ENCODE data around the gene TERB1. TPM values are rescaled to one million over a fixed set of nuclear protein-coding genes. Genes with fewer than 3 reads are reported as not detected.

The TERB1 gene
- total RNA-seq, 1 donor from 2014 or later = 0.34 TPM

DNA sequence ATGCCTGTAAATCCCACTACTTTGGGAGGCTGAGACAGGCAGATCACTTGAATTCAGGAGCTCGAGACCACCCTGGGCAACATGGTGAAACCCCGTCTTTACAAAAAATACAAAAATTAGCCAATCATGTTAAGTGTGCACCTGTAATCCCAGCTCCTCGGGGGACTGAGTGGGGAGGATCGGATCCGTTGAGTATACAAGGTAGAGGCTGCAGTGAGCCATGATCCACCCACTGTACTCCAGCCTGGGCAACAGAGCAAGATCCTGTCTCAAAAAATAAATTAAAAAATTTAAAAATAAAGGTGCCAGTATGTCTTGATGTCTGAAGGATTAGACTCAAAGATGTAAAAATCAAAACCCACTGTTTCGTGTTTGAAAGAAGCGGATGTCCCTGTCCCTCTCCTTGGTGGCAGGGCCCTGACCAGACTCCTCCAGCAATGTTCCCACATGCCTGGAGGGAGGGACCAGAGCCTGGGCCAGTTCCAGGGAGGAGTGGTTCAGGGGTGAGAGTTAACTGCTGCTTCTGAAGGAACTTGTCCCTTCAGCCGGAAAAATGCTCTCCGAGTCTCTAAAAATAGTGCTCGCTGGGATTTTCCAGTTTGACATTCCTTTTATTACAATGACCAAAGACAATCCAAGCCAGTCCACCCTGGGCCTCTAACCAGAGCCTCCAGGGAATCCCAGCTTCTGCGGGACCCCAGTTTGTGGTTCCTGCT lies 95.4 kb downstream of the TERB1 start:
- Mint-ChIP-seq H3K36me3 (ENCODE audit: low read depth) (no peaks in the 10 kb centered on the region), H3K4me3 (ENCODE audit: low read depth) (no peak overlapping the region), H3K9me3 (no peaks in the 10 kb centered on the region), H3K27me3 (ENCODE audit: low read depth) (peaks cover 13% of the 10 kb centered on the region), H3K27ac (no peak overlapping the region), H3K4me1 (ENCODE audit: low read depth) (peaks cover under 1% of the 10 kb centered on the region)
- intact Hi-C loops (cut with micrococcal nuclease) = no loop called here
- no peak for DNase-seq (ENCODE audit: low spot score)

Other genes with a start within 250 kb of the TERB1 start
- 102 and 110 TPM in 2 replicates for gene CKLF, start 249.0 kb downstream of the TERB1 start, total RNA-seq
- gene CMTM1, start 235.1 kb downstream of the TERB1 start, total RNA-seq = 9.1 and 10.7 TPM in 2 replicates
- 0.30 and 0.53 TPM in 2 replicates for gene CMTM2, start 222.1 kb downstream of the TERB1 start, total RNA-seq
- 90.6 and 96.4 TPM in 2 replicates for gene CMTM3, start 196.9 kb downstream of the TERB1 start, total RNA-seq
- 3.8 and 4.0 TPM in 2 replicates for gene CMTM4, start 104.8 kb downstream of the TERB1 start, total RNA-seq
- 54.6 and 62.7 TPM in 2 replicates for gene DYNC1LI2, start 50.0 kb downstream of the TERB1 start, total RNA-seq
- gene NAE1, start 29.4 kb upstream of the TERB1 start, total RNA-seq = 123 and 125 TPM in 2 replicates
- gene CA7, start 42.8 kb upstream of the TERB1 start, total RNA-seq = 0.59 and 1.1 TPM in 2 replicates
- 40.6 and 40.7 TPM in 2 replicates for gene PDP2, start 78.9 kb upstream of the TERB1 start, total RNA-seq
- not detected in 2 replicates for gene CDH16, start 117.3 kb upstream of the TERB1 start, total RNA-seq
- gene RRAD, start 124.0 kb upstream of the TERB1 start, total RNA-seq = 1.2 and 1.8 TPM in 2 replicates
- gene CIAO2B, start 132.8 kb upstream of the TERB1 start, total RNA-seq = 161 and 165 TPM in 2 replicates
- gene CES2, start 133.9 kb upstream of the TERB1 start, total RNA-seq = 35.3 and 36.8 TPM in 2 replicates
- 9.4 and 10.6 TPM in 2 replicates for gene CES3, start 159.7 kb upstream of the TERB1 start, total RNA-seq
- 29.8 and 30.1 TPM in 2 replicates for gene CES4A, start 187.0 kb upstream of the TERB1 start, total RNA-seq
- 156 and 159 TPM in 2 replicates for gene CBFB, start 227.6 kb upstream of the TERB1 start, total RNA-seq